KMS-11 (cell line): Measurements from ENCODE around the gene METTL2B.
A peak's percentile ranks its signal among the peaks of the same experiment; 100 is the strongest.
"Not testable (repeated sequence)": the region's sequence is repeated elsewhere in the genome, so short reads cannot be mapped to it uniquely, and the experiment has no call there.

Source experiments
- H2AFZ ChIP-seq: fragments of 200-600 bp; sonication (generic); 2 replicates; pipeline ENCODE4 v1.6.1; 2016; ENCODE audit warnings: antibody characterized with exemption, mixed run types, low read depth
- H3K27ac ChIP-seq: fragments of 200-600 bp; sonication (generic); 2 replicates; pipeline ENCODE4 v1.6.1; 2016; ENCODE audit warnings: mild to moderate bottlenecking, mixed run types
- H3K27me3 ChIP-seq: fragments of 200-600 bp; sonication (generic); 2 replicates; pipeline ENCODE4 v1.6.1; 2017; ENCODE audit warnings: mild to moderate bottlenecking, low read depth, mixed run types, moderate library complexity; ENCODE audit not compliant: insufficient read depth
- H3K36me3 ChIP-seq: fragments of 200-600 bp; sonication (generic); 2 replicates; pipeline ENCODE4 v1.6.1; 2017; ENCODE audit warnings: mild to moderate bottlenecking, mixed run types; ENCODE audit not compliant: insufficient read depth
- H3K4me1 ChIP-seq: fragments of 200-600 bp; sonication (generic); 2 replicates; pipeline ENCODE4 v1.6.1; 2016; ENCODE audit warnings: mild to moderate bottlenecking, low read depth, mixed run types; ENCODE audit not compliant: poor library complexity, severe bottlenecking
- H3K4me2 ChIP-seq: fragments of 200-600 bp; sonication (generic); 2 replicates; pipeline ENCODE4 v1.7.0; 2016; ENCODE audit warnings: mild to moderate bottlenecking, mixed run types
- H3K4me3 ChIP-seq: fragments of 200-600 bp; sonication (generic); IDR thresholded peaks from 2 replicates; pipeline ENCODE4 v1.6.1; 2017; ENCODE audit warnings: low read depth, low read length, mixed read lengths; ENCODE audit not compliant: insufficient read depth
- H3K79me2 ChIP-seq: fragments of 200-600 bp; sonication (generic); 2 replicates; pipeline ENCODE4 v1.6.1; 2016; ENCODE audit warnings: low read depth, mixed run types; ENCODE audit not compliant: insufficient read depth
- H3K9ac ChIP-seq: fragments of 200-600 bp; sonication (generic); 2 replicates; pipeline ENCODE4 v1.6.1; 2016; ENCODE audit warnings: mild to moderate bottlenecking, mixed run types
- H4K20me1 ChIP-seq: fragments of 200-600 bp; sonication (generic); 2 replicates; pipeline ENCODE4 v1.6.1; 2016; ENCODE audit warnings: mild to moderate bottlenecking, mixed run types; ENCODE audit not compliant: insufficient read depth
- TF ChIP-seq, protein P1 (sequence below): fragments of 200-600 bp; sonication (generic); conservative IDR thresholded peaks from 2 replicates; pipeline ENCODE4 v1.6.1; 2017; ENCODE audit warnings: low read depth, mild to moderate bottlenecking, antibody characterized with exemption, low read length, moderate library complexity, mixed read lengths

METTL2B gene

GRCh38 chr7:128537410-128537809 lies 60.9 kb downstream of the METTL2B start:
- TF ChIP-seq, protein P1, sequence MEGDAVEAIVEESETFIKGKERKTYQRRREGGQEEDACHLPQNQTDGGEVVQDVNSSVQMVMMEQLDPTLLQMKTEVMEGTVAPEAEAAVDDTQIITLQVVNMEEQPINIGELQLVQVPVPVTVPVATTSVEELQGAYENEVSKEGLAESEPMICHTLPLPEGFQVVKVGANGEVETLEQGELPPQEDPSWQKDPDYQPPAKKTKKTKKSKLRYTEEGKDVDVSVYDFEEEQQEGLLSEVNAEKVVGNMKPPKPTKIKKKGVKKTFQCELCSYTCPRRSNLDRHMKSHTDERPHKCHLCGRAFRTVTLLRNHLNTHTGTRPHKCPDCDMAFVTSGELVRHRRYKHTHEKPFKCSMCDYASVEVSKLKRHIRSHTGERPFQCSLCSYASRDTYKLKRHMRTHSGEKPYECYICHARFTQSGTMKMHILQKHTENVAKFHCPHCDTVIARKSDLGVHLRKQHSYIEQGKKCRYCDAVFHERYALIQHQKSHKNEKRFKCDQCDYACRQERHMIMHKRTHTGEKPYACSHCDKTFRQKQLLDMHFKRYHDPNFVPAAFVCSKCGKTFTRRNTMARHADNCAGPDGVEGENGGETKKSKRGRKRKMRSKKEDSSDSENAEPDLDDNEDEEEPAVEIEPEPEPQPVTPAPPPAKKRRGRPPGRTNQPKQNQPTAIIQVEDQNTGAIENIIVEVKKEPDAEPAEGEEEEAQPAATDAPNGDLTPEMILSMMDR: peak; percentile 42; the same call in 1 of the 2 replicates
- H3K79me2 ChIP-seq: peaks cover 97% of the 10 kb centered on the region
- peaks cover 65% of the 10 kb centered on the region for H3K4me1 ChIP-seq

DNA sequence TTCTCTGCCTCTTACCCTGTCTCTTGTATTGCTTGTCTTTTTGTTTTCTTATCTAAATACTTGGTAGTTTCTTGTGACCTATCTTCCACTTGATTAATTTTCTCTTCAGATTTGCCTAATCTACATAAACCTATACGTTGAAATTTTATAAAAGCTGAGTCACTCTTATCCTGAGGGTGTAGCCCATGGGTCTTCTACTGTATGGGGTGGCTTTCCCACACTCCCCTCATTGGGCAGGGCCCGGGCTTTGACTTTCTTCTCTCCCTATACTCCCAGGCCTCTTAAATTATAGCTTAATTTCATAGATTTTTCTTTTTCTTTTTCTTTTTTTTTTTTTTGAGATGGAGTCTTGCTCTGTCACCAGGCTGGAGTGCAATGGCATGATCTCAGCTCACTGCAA lies 66.0 kb downstream of the METTL2B start:
- not testable (repeated sequence) for H3K9ac ChIP-seq, H3K36me3 ChIP-seq, H3K27me3 ChIP-seq, H3K4me3 ChIP-seq, H3K27ac ChIP-seq, H2AFZ ChIP-seq, H4K20me1 ChIP-seq, H3K4me2 ChIP-seq
- Histone ChIP-seq H3K4me1 (peaks cover 39% of the 10 kb centered on the region), H3K79me2 (peaks cover 97% of the 10 kb centered on the region)

More at GRCh38 chr7:128537410-128537809, 60.9 kb downstream of the METTL2B start:
- H3K9ac ChIP-seq, H4K20me1 ChIP-seq, H3K27me3 ChIP-seq, H2AFZ ChIP-seq, H3K4me3 ChIP-seq: not testable (repeated sequence)
- Histone ChIP-seq H3K36me3 (peaks cover 12% of the 10 kb centered on the region; the same call in 1 of the 2 replicates), H3K27ac (peak overlapping the region; percentile 19; the same call in 1 of the 2 replicates), H3K4me2 (peak overlapping the region; percentile 18; the same call in 1 of the 2 replicates)

DNA sequence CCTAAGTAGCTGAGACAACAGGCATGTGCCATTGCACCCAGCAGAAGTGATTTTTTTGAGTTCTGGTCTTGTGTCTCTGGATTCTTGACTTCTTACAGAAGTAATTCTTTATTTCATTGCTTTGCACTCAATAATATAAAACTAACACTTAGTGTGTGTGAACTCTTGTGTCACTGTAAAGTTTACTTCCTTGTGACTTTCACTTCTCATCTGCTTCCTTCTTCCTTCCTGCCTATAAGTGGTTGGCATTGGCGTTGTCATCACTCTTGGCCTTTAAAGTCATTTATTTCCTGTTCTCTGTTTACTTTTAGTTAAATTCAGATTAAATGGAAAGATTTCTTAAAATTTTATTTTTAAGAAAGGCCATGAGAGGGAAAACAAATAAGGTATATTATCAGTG lies 66.8 kb downstream of the METTL2B start:
- H3K27ac ChIP-seq, H3K4me3 ChIP-seq, H2AFZ ChIP-seq, H3K4me2 ChIP-seq, H3K36me3 ChIP-seq, H3K27me3 ChIP-seq, H3K9ac ChIP-seq, H4K20me1 ChIP-seq: not testable (repeated sequence)
- peaks cover 97% of the 10 kb centered on the region for H3K79me2 ChIP-seq
- peaks cover 34% of the 10 kb centered on the region for H3K4me1 ChIP-seq

GRCh38 chr7:128546319-128546851 lies 69.8 kb downstream of the METTL2B start:
- Histone ChIP-seq H3K4me1 (peaks cover 13% of the 10 kb centered on the region), H3K79me2 (peaks cover 89% of the 10 kb centered on the region)
- not testable (repeated sequence) for H3K36me3 ChIP-seq, H3K4me2 ChIP-seq, H3K27ac ChIP-seq, H3K27me3 ChIP-seq, H4K20me1 ChIP-seq, H3K9ac ChIP-seq, H2AFZ ChIP-seq, H3K4me3 ChIP-seq

GRCh38 chr7:128550920-128551319 lies 74.4 kb downstream of the METTL2B start:
- no peak overlapping the region for H3K4me3 ChIP-seq
- no peaks in the 10 kb centered on the region; the same call in 1 of the 2 replicates for H3K36me3 ChIP-seq
- H4K20me1 ChIP-seq: peaks cover 6% of the 10 kb centered on the region; the same call in 1 of the 2 replicates
- TF ChIP-seq, protein P1: no peak
- H2AFZ ChIP-seq: no peak overlapping the region
- no peak overlapping the region for H3K9ac ChIP-seq
- peaks cover 65% of the 10 kb centered on the region for H3K79me2 ChIP-seq
- H3K4me1 ChIP-seq: peaks cover 12% of the 10 kb centered on the region
- no peak overlapping the region for H3K4me2 ChIP-seq
- no peaks in the 10 kb centered on the region for H3K27me3 ChIP-seq
- H3K27ac ChIP-seq: no peak overlapping the region

- H4K20me1 ChIP-seq, H3K4me1 ChIP-seq, H3K4me2 ChIP-seq, H3K27ac ChIP-seq, H3K36me3 ChIP-seq, H3K9ac ChIP-seq, H3K4me3 ChIP-seq, H3K27me3 ChIP-seq, H2AFZ ChIP-seq: not testable (repeated sequence)
- peaks cover 57% of the 10 kb centered on the region for H3K79me2 ChIP-seq
Measured at GRCh38 chr7:128554394-128554793, 77.8 kb downstream of the METTL2B start.
